IMR-90 (cell line): ENCODE data around the gene ARMH4. TPM values are rescaled to one million over a fixed set of nuclear protein-coding genes. Genes with fewer than 3 reads are reported as not detected.

Experiments used
- ATAC-seq: fragments of 200-7000 bp; cut with Tn5 transposase; 2 replicates; pipeline ENCODE4 v1.9.1; 2020; ENCODE audit warnings: low read depth, mild to moderate bottlenecking, moderate library complexity
- BruUV-seq: library from RNA; stranded (reverse); fragments of 400-500 nt; replicated peaks from 2 replicates; lab custom pipeline; 2021; lab: Mats Ljungman, UMichigan
- CTCF ChIA-PET: fragments of 300-600 bp; formaldehyde crosslinking; extraction: SDS; loops from one replicate; lab custom pipeline; 2021; ENCODE audit warnings: antibody characterized with exemption; lab: Yijun Ruan, JAX
- POLR2A ChIA-PET: fragments of 300-600 bp; sonication (Branson Sonifier 250); formaldehyde crosslinking; loops from one replicate; lab custom pipeline; 2022; ENCODE audit warnings: antibody characterized with exemption; ENCODE audit not compliant: unreplicated experiment; lab: Charles Lee
- DNase-seq: peaks from one replicate; pipeline ENCODE4 v3.0.0; 2013
- H2AFZ ChIP-seq: replicated peaks from 2 replicates; pipeline ENCODE3; 2013; ENCODE audit warnings: low read length, mild to moderate bottlenecking; ENCODE audit not compliant: poor library complexity
- H2AK5ac ChIP-seq: 2 replicates; pipeline ENCODE4 v1.6.1; 2013; ENCODE audit warnings: low read depth, low read length, inconsistent platforms
- H2AK9ac ChIP-seq: replicated peaks from 2 replicates; pipeline ENCODE3; 2013; ENCODE audit warnings: mild to moderate bottlenecking, low read depth, low read length, moderate library complexity; ENCODE audit not compliant: poor library complexity
- H2BK120ac ChIP-seq: 2 replicates; pipeline ENCODE4 v1.6.1; 2013; ENCODE audit warnings: low read depth, low read length, inconsistent platforms
- H2BK15ac ChIP-seq: 3 replicates; pipeline ENCODE4 v1.6.1; 2013; ENCODE audit warnings: low read depth, low read length, inconsistent platforms
- H2BK20ac ChIP-seq: 2 replicates; pipeline ENCODE4 v1.6.1; 2013; ENCODE audit warnings: low read depth, mild to moderate bottlenecking, inconsistent platforms, low read length, moderate library complexity
- H2BK5ac ChIP-seq: 2 replicates; pipeline ENCODE4 v1.6.1; 2013; ENCODE audit warnings: mild to moderate bottlenecking, low read depth, low read length, inconsistent platforms; ENCODE audit not compliant: poor library complexity, severe bottlenecking
- H3K14ac ChIP-seq: replicated peaks from 2 replicates; pipeline ENCODE4 v1.6.1; 2013; ENCODE audit warnings: low read depth, low read length, inconsistent platforms
- H3K18ac ChIP-seq: 2 replicates; pipeline ENCODE4 v1.6.1; 2013; ENCODE audit warnings: low read depth, low read length, control low read depth
- H3K23ac ChIP-seq: 2 replicates; pipeline ENCODE4 v1.6.1; 2013; ENCODE audit warnings: low read depth, low read length, inconsistent platforms
- H3K27ac ChIP-seq: 2 replicates; pipeline ENCODE4 v1.5.1; 2013; ENCODE audit warnings: mild to moderate bottlenecking, control low read depth, low read length; ENCODE audit not compliant: insufficient read depth
- H3K27me3 ChIP-seq: 2 replicates; pipeline ENCODE4 v1.6.1; 2013; ENCODE audit warnings: low read length; ENCODE audit not compliant: control insufficient read depth, insufficient read depth
- H3K36me3 ChIP-seq: 2 replicates; pipeline ENCODE4 v1.6.1; 2013; ENCODE audit warnings: low read length, mixed read lengths; ENCODE audit not compliant: control insufficient read depth, insufficient read depth
- H3K4ac ChIP-seq: 2 replicates; pipeline ENCODE4 v1.6.1; 2013; ENCODE audit warnings: low read depth, low read length, inconsistent platforms
- H3K4me1 ChIP-seq: 2 replicates; pipeline ENCODE4 v1.6.1; 2013; ENCODE audit warnings: low read length, mixed read lengths; ENCODE audit not compliant: control insufficient read depth, insufficient read depth
- H3K4me2 ChIP-seq: 2 replicates; pipeline ENCODE4 v1.6.1; 2013; ENCODE audit warnings: low read depth, mild to moderate bottlenecking, control low read depth, low read length, moderate library complexity
- H3K4me3 ChIP-seq: 2 replicates; pipeline ENCODE4 v1.5.1; 2013; ENCODE audit warnings: low read depth, mild to moderate bottlenecking, control low read depth, low read length, moderate library complexity; ENCODE audit not compliant: insufficient read depth
- H3K56ac ChIP-seq: 2 replicates; pipeline ENCODE4 v1.6.1; 2013; ENCODE audit warnings: low read length, inconsistent platforms; ENCODE audit not compliant: insufficient read depth; ENCODE audit errors: extremely low read depth
- H3K79me1 ChIP-seq, 2 experiments: 2 replicates each; pipeline ENCODE4 v1.6.1; 2013; ENCODE audit warnings: low read length in 2 of 2, inconsistent platforms in 1 of 2, low read depth in 1 of 2
- H3K9ac ChIP-seq: 2 replicates; pipeline ENCODE4 v1.6.1; 2013; ENCODE audit warnings: low read depth, low read length, control low read depth
- H3K9me1 ChIP-seq: 2 replicates; pipeline ENCODE4 v1.6.1; 2013; ENCODE audit warnings: low read length, inconsistent platforms; ENCODE audit not compliant: insufficient read depth
- H3K9me3 ChIP-seq: 2 replicates; pipeline ENCODE4 v1.6.1; 2013; ENCODE audit warnings: low read length; ENCODE audit not compliant: control insufficient read depth, insufficient read depth
- H4K20me1 ChIP-seq: 2 replicates; pipeline ENCODE4 v1.6.1; 2013; ENCODE audit warnings: low read length, inconsistent platforms; ENCODE audit not compliant: insufficient read depth
- H4K5ac ChIP-seq: 2 replicates; pipeline ENCODE4 v1.6.1; 2013; ENCODE audit warnings: mild to moderate bottlenecking, low read depth, low read length, control low read depth
- H4K8ac ChIP-seq, 2 experiments: 2 replicates each; pipeline ENCODE4 v1.6.1; 2013; ENCODE audit warnings: low read depth in 2 of 2, low read length in 2 of 2, control low read depth in 1 of 2, inconsistent platforms in 1 of 2
- H4K91ac ChIP-seq: 2 replicates; pipeline ENCODE4 v1.6.1; 2013; ENCODE audit warnings: low read depth, low read length, inconsistent platforms; ENCODE audit not compliant: insufficient read depth
- SMC3 ChIP-seq: fragments of 150-350 bp; IDR thresholded peaks from 2 replicates; pipeline ENCODE4 v1.6.1; 2016; ENCODE audit warnings: low read depth, mild to moderate bottlenecking, antibody characterized with exemption, low read length, moderate library complexity
- WGBS, 2 experiments: methylation state at CpG; one replicate each; pipeline versions ENCODE4 v1.1.5 to v1.1.7; 2013; ENCODE audit warnings: missing lambda C conversion rate in 2 of 2; ENCODE audit not compliant: insufficient read length in 1 of 2; ENCODE audit errors: extremely low coverage in 2 of 2; 5-methylcytosine and 5-hydroxymethylcytosine counted together
- dilution Hi-C: fragments of 300-500 bp; cut with HindIII; formaldehyde crosslinking; loops from one replicate; pipeline ENCODE4 v1.14.3; 2018; ENCODE audit warnings: low sequenced_read_pairs; ENCODE audit not compliant: unreplicated experiment
- in situ Hi-C: fragments of 300-500 bp; cut with MboI; formaldehyde crosslinking; loops from 3 replicates; pipeline ENCODE4 v1.14.3; 2019; ENCODE audit warnings: low sequenced_read_pairs, inconsistent platforms, mixed read lengths
- intact Hi-C: fragments of 100-400 bp; cut with micrococcal nuclease; formaldehyde crosslinking; loops from 2 replicates; pipeline ENCODE4 v1.10.0; 2022
- polyA plus RNA-seq, 3 experiments: library from polyadenylated mRNA; depleted of rRNA; stranded (reverse); fragments of >200 nt; gene quantifications; 2 replicates each; pipeline ENCODE4 v1.2.3, GENCODE V29; 2012; ENCODE audit warnings: low replicate concordance in 1 of 3
- total RNA-seq: library from RNA; depleted of rRNA; stranded (reverse); fragments of >200 nt; gene quantifications from 2 replicates; pipeline ENCODE4 v1.2.3, GENCODE V29; 2012

ARMH4 gene
- total and polyA plus RNA-seq, 2 of the 4 experiments (the other 2 are of a cell fraction): 4.6 to 5.6 TPM

DNA sequence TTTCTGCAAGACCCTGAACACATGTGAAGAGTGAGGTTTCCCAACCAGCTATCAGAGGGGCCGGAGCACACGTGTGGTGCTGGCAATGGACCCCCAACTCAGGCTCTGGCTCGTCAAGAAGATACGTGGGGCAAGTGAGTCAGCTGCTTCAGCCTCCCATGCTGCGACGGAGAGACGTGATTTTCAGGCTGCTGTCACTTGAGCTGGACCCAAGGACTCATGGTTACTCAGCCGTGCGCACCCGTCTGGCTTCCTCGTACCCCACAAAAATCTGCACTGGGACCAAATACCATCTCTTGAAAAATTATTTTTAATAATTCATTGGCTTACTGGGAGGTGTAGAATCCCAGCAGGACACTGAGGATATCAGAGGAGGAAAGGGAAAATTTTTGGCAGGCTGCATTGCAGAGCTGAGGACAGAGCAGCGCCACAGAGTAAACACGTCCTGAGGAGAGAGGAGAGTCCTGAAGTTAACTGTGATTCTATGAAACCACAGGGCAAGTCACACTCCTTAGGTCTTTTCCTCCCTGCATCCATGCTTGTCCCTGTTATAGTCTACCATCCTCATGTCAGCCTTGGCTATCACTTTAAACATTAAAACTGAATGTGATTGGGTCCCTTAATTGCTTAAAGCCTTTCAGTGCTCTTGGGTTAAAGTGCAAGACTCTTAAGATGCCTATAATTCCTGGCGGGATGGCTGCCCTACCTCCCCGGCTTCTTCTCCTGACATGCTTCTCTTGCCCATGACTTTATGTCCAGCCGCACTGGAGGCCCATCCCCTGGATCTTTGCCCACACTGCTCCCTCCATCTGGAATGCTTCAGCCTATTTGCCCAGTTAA, 190.8 kb downstream of the ARMH4 start:
- CTCF ChIA-PET: no interaction called here
- H2BK15ac ChIP-seq: no peak overlapping the region
- no peaks in the 10 kb centered on the region for H3K79me1 ChIP-seq
- in situ Hi-C loops (no loop called here), dilution Hi-C loops (no loop called here), intact Hi-C loops (no loop called here)
- no peaks in the 10 kb centered on the region for H4K20me1 ChIP-seq
- no peak for TF ChIP-seq SMC3
- H3K4me2 ChIP-seq: no peak overlapping the region
- H4K91ac ChIP-seq: no peak overlapping the region
- H3K14ac ChIP-seq: no peak overlapping the region
- H3K9ac ChIP-seq: no peak overlapping the region
- WGBS, 2 experiments: 49% methylated on average over 6 of the region's 16 CpGs; no CpG with 5 or more reads in 1 of the 2 experiments
- POLR2A ChIA-PET: no interaction called here
- H2AFZ ChIP-seq: no peak overlapping the region
- no peaks in the 10 kb centered on the region for H3K9me1 ChIP-seq
- no peak overlapping the region for H2AK9ac ChIP-seq
- no peak for ATAC-seq
- H3K56ac ChIP-seq: no peak overlapping the region
- no peaks in the 10 kb centered on the region for H3K4me1 ChIP-seq
- H2BK5ac ChIP-seq: no peak overlapping the region
- H3K4ac ChIP-seq: no peak overlapping the region
- H2BK20ac ChIP-seq: no peak overlapping the region
- no TSS peak for BruUV-seq
- DNase-seq: no peak
- no peak overlapping the region for H4K5ac ChIP-seq
- H3K36me3 ChIP-seq: no peaks in the 10 kb centered on the region
- H2AK5ac ChIP-seq: no peak overlapping the region
- no peaks in the 10 kb centered on the region for H3K9me3 ChIP-seq
- no peak overlapping the region for H2BK120ac ChIP-seq
- H3K18ac ChIP-seq: no peak overlapping the region
- no peak overlapping the region for H3K23ac ChIP-seq
- H3K27me3 ChIP-seq: no peaks in the 10 kb centered on the region
- no peak overlapping the region for H3K27ac ChIP-seq
- H4K8ac ChIP-seq: no peak overlapping the region
- H3K4me3 ChIP-seq: no peak overlapping the region
